ENCODE results near the gene PRR36.
A peak's percentile ranks its signal among the peaks of the same experiment; 100 is the strongest.

PRR36 gene

DNA sequence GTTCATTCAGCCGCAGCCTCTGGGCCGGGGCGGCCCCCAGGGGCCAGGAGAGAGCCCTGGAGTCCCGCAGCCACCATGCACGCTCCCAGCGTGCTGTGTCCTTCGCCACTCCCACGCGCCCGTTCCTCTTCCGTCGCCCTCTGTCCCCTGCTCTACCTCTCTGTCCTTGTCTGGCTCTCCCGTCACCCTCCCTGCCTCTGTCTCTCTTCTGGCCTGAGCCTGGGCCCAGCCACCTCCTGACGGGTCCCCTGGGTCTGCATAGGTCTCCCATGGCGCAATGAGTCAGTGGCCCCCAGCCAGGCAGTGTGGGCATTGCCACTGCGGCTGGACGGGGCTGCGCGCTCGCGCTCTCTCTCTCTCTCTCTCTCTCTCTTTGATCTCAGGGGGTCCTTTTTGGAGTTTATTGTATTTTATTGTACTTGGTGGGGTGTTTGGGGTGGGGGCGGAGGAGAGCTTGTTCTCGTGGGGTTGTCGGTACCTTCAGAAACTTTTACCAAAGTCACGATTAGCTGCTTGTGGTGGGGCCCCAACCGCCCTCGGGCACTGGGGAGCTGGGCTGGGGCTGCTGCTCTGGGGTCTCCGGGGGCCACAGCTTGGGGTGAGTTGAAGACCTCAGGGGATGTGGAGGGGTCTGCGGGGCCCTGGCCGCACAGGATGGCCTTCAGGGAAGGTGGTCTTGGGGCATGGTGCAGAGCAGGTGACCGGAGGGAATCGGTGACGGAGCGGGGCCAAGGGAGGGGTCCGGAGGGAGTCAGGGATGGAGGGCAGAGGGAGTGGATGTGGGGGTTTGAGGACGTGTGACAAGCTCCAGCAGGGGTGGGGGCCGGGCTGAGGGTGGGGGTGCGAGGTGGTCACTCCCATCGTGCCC is 38.7 kb upstream of the PRR36 start:
- DNase-seq: no peak

GRCh38 chr19:7912144-7912696 is 38.0 kb upstream of the PRR36 start:
- DNase-seq: no peak

DNA sequence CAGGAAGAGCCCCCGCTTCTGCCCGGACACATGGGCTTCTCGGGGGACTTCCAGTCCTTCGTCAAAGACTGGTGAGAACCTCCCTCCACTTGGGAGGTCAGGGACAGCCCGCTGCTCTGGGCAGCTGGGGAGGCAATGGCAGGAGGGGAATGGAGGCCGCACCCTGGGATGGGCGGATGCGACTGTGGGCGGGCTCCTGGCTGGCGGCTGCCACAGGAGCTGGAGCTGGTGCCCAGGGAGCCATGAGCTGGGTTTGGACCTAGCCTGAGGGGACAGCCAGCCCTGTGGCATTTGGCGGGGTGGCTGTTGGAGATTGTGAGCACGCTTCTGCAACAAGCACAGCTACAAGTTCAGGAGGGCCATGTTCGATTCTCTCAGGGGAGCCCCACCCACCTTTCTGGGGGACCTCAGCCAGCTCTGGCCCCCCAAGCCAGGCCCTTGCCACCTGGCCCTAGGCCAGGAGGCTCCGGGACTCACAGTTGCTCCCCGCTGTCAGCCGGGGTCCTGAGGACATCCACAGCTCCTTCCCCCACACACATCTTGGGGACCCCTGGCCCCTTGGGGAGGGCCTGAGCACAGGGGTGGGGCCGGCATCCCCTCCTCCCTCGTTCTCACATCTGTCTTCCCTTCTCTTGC is 37.4 kb upstream of the PRR36 start:
- DNase-seq: no peak

- no peak for DNase-seq
Measured at GRCh38 chr19:7910321-7911161, 36.4 kb upstream of the PRR36 start.

DNA sequence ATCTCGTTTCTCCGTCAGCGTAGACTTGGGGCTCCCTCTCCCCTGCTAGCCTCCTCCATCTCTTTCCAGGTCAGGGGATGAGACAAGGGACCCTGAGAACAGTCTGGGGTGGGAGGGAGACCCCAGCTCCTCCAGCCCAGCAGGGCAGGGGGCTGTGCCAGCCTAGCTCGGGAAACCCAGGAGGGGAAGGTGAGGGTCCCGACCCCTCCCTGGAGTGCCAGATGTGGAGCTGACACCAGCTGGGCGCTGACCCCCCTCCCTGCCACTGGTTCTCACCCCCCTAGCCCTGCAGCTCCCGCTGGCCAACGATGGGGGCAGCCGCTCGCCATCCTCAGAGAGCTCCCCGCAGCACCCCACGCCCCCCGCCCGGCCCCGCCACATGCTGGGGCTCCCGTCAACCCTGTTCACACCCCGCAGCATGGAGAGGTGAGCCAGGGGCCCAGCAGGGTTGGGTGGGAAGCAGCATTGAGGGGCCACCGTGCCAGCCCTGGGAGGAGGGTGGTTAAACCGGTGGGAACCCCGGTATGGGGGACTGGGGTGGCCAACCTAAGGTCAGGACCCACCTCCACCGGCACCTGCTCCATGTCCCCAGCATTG is 35.4 kb upstream of the PRR36 start:
- no peak for DNase-seq

DNA sequence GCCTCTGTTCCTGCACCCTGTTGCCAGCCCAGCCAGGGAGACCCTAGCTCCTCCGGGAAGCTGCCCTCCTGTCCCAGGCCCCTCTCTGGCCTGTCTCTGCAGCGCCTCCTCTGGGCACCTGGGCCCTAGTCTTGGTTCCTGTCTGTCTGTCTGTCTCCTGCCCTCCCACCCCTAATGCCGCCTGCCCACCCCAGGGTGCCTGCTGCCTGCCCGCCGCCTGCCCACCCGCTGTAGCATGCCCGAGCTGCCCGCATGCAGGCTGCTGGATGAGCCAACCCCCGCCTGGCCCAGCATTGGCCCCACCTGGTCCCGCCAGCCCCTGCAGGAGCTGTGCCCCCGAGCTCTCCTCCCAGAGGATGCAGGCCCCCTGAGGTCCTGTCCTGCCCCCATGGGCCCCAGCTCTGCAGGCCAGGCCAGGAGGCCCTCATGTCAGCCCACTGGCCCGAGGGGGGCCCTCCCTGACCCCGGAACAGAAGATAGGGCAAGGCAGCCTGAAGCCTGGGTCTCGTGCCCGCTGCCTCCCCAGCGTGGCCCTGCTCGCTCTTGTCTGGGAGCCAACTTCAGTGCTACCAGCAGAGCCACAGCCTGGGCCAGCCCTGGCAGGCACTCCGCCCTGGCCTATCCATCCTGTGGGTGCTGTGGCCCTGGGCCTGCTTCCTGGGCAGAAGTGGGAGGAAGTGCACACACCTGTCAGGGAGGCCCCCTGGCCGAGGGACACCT is 34.7 kb upstream of the PRR36 start:
- no peak for DNase-seq

GRCh38 chr19:7908078-7908699 is 34.0 kb upstream of the PRR36 start:
- DNase-seq: no peak

DNA sequence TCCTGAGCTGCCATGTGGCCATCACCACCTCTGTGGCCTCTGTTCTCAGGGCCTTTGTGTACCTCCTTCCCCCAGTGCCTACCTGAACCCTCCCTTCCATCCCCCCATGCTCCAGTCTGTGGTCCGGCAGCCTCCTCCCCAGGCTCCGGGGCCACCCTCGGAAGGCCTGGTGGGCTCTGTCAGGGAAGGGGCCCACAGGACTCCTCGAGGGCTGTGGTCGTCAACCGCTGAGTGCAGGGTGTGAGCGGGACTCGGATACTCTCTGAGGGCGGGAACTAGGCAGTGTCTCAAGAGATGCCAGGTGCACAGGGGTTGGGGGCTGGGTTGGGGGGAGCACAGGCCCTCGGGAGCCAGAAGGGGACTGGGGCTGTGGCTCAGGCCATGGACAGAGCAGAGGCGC is 33.4 kb upstream of the PRR36 start:
- DNase-seq: no peak

DNA sequence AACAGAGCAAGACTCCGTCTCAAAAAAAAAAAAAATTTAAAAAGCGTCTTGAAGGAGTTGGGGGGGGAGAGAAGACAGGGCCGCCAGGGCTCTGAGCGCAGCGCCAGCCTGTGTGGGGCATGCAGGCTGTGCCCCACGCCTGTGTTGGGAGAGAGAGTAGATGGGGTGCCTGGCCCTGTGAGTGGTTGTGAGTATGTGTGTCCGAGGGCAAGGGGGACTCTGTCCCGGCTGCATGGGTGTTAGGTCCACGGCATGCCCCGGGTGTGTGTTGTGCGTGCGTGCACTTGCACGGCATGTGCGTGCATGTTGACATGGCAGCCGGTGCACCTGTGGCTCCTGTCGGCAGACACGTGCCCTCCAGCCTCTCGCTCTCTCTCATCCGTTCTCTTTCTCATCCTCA is 32.9 kb upstream of the PRR36 start:
- DNase-seq: no peak

GRCh38 chr19:7905859-7906258 is 31.7 kb upstream of the PRR36 start:
- no peak for DNase-seq

DNA sequence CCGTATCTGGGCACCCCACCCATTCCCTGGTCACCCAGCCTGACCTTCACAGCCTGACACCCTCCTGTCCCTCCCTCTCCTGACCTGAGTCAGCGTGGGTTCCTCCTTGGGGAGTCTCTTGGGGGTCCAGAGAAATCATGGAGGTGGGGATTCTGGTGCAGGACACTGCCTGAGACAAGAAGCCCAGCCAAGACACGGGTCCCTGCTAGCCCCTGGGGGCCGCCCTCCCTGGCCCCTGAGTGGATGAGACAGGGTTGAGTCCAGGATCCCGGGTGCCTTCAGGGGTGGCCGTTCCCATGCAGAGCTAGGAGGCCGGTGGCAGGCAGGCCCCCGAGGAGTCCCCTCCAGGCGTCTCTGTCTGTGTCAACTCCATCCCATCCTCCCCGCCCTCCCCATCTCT is 31.1 kb upstream of the PRR36 start:
- no peak for DNase-seq

DNA sequence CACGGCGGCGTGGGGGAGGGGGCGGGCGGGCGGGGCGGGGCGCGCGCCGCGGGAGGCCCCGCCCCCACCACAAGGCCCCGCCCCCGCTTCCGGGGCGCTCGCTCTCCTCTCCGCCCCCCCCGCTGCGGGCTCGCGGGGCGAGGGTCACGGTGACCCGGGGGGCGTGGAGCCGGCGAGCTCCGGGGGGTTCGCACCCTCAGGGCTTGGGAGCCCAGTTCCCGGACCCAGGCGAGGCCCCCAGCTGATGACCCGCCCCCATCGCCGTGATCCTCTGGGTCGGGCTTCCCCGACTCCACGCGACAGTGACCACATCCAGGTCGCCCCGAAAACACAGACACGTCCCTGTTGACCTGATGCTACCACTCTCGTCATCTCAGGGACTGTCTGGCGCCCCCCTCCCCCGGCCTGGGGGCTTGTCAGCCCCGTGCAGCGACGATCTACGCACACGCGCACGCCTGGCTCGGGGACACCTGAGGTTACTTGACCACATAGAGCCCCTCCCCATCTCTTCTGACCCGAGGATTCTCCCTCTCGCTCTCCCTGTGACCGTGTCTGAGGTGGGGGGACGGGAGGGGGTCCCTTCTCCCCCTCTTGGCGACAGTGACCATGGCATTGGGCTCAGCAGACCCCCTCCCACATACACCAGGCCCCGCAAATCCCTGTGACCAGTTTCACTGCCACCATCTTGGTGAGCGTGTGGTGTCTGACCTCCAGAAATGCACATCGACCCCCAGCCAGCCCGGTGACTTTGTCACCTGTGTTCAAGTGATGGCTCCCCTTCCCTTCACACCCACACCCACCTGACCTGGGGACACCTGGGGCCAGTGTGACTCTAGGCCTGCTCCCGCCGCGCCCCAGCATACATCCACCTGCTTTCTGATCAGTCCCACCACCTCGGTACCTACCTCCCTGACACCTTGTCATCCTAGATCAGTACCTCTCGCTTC is 30.2 kb upstream of the PRR36 start:
- DNase-seq: no peak

DNA sequence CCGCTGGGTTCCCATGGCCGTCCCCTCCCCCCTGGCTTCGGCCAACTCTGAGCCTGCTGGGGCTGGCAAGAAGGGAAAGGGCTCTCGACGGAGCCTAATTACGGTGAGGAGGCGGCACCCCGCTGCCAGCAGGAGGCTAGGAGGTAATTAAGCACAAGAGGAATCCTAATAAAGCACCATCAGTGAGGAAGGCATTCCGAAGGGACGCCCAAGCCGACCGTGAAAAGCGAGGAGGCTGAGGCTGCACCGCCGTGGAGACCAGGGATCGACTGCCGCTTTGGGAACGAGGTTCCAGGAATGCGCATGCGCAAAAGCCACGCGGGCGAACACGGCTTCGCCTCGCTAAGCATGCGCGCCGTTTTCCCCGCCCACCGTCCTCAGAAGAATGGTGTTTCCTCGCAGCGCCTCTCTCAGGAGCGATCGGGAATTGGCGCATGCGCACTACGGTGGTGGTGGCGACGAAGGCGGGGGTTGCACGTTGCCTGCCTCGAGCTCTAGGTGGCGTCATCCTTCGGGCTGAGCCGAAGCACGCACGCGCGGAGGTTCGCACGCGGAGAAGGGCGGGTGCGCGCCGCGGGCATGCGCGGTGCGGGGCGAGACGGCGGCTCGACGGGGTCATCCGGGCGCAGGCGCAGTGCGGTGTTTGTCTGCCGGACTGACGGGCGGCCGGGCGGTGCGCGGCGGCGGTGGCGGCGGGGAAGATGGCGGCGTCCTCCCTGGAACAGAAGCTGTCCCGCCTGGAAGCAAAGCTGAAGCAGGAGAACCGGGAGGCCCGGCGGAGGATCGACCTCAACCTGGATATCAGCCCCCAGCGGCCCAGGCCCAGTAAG is 29.3 kb upstream of the PRR36 start, which contains the start of gene MAP2K7:
Gene MAP2K7, plus strand, starts transcription at position 634 of the 830 bp plus-strand sequence. Its CDS starts 68 bp downstream, at position 702.
- peak; percentile 94 for DNase-seq

DNA sequence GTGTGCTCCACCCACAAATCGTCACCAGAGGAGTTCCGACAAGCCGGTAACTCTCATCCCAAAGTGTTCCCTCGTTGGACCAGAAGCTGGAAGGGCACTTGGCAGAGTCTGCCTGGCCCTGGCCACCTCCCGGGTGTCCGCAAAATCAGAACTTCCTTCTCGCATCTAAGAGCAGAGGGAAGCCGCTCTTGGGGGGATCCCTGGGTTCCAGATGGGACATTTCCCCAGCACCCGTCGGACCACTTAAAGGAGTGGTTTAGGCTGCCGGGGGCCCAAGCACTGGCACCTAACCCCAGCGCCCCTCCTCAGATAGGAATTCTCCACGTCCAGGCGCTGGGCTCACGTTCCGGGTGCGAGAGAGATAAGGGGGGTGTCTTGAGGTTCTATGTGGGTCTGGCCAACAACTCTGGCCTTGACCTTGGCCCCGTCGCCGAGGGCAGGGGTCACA is 28.6 kb upstream of the PRR36 start:
- DNase-seq: no peak

DNA sequence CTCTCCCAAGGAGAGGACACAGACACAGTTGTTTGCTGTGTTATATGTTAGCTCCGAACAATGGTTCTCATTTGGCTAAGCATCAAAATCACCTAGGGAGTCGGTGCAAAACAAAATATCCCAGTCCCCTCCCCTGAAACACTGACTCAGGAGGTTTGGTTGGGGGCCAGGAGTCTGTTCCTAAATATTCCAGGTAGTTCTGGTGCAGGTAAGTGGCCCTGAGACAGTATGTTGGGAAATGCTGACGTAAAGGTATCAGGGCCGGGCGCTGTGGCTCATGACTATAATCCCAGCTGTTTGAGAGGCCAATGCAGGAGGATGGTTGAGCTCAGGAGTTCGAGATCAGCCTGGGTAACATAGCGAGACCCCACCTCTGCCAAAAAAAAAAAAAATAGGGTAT is 27.1 kb upstream of the PRR36 start:
- DNase-seq: no peak

- DNase-seq: no peak
Measured at GRCh38 chr19:7900931-7901330, 26.7 kb upstream of the PRR36 start.

DNA sequence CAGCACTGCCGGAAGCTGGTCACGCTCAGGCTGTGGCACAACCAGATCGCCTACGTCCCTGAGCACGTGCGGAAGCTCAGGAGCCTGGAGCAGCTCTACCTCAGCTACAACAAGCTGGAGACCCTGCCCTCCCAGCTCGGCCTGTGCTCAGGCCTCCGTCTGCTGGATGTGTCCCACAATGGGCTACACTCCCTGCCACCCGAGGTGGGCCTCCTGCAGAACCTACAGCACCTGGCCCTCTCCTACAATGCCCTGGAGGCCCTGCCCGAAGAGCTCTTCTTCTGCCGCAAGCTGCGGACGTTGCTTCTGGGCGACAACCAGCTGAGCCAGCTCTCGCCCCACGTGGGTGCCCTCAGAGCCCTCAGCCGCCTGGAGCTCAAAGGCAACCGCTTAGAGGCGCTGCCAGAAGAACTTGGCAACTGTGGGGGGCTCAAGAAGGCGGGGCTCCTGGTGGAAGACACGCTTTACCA is 26.2 kb upstream of the PRR36 start:
- no peak for DNase-seq

GRCh38 chr19:7899751-7900378 is 25.7 kb upstream of the PRR36 start:
- DNase-seq: no peak

GRCh38 chr19:7898967-7899366 is 24.8 kb upstream of the PRR36 start:
- DNase-seq: no peak

Data from SHP77 treated with DMSO at 0.1 percent for 48 hours (cell line).